Transverse colon (tissue), 4 donors: ENCODE measurements around the gene RFTN1.

Source experiments
- POLR2AphosphoS5 ChIP-seq, 3 donors: sonication (generic); formaldehyde crosslinking; IDR thresholded peaks; one replicate each; pipeline ENCODE4 v1.6.1; 2016; ENCODE audit warnings: antibody characterized with exemption in 3 of 3
- TF ChIP-seq, protein P1 (sequence below), 5 experiments: fragments of 200-600 bp in 3 of 5; fragments of 450-650 bp in 2 of 5; sonication (generic) in 3 of 5; IDR thresholded peaks; 1 replicate in 2 of 5; 2 replicates in 3 of 5; pipeline ENCODE4 v1.5.1; 2016 to 2017; ENCODE audit warnings: antibody characterized with exemption in 5 of 5, inconsistent platforms in 3 of 5, mild to moderate bottlenecking in 2 of 5, moderate library complexity in 1 of 5

- TF ChIP-seq, protein P1, sequence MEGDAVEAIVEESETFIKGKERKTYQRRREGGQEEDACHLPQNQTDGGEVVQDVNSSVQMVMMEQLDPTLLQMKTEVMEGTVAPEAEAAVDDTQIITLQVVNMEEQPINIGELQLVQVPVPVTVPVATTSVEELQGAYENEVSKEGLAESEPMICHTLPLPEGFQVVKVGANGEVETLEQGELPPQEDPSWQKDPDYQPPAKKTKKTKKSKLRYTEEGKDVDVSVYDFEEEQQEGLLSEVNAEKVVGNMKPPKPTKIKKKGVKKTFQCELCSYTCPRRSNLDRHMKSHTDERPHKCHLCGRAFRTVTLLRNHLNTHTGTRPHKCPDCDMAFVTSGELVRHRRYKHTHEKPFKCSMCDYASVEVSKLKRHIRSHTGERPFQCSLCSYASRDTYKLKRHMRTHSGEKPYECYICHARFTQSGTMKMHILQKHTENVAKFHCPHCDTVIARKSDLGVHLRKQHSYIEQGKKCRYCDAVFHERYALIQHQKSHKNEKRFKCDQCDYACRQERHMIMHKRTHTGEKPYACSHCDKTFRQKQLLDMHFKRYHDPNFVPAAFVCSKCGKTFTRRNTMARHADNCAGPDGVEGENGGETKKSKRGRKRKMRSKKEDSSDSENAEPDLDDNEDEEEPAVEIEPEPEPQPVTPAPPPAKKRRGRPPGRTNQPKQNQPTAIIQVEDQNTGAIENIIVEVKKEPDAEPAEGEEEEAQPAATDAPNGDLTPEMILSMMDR (IDR thresholded peaks at IDR 0.05) = no peak
- no peak for TF ChIP-seq POLR2AphosphoS5 (IDR thresholded peaks at IDR 0.05)
Measured at GRCh38 chr3:16528106-16528505, 14.6 kb upstream of the RFTN1 start.
